ENCODE measurements around the gene DUSP2.
A peak's percentile ranks its signal among the peaks of the same experiment; 100 is the strongest.

Gene DUSP2

GRCh38 chr2:96145036-96145847 lies at the start of gene DUSP2:
Gene DUSP2, minus strand, starts transcription at chr2:96145440. Its CDS starts 86 bp downstream, at chr2:96145354.
- DNase-seq (ENCODE audit: low spot score) (peak; percentile 95), FAIRE-seq (peak; percentile 90)

- FAIRE-seq (no peak), DNase-seq (ENCODE audit: low spot score) (no peak)
Observed at GRCh38 chr2:96191937-96192670, 46.9 kb upstream of the DUSP2 start.

- FAIRE-seq (no peak), DNase-seq (ENCODE audit: low spot score) (no peak)
Observed at GRCh38 chr2:96188821-96189526, 43.7 kb upstream of the DUSP2 start.

- DNase-seq (ENCODE audit: low spot score): no peak
- no peak for FAIRE-seq
Observed at GRCh38 chr2:96186562-96186961, 41.3 kb upstream of the DUSP2 start.

GRCh38 chr2:96185516-96185915 lies 40.3 kb upstream of the DUSP2 start:
- FAIRE-seq (no peak), DNase-seq (ENCODE audit: low spot score) (no peak)

- FAIRE-seq: no peak
- no peak for DNase-seq (ENCODE audit: low spot score)
Observed at GRCh38 chr2:96184989-96185388, 39.7 kb upstream of the DUSP2 start.

- no peak for DNase-seq (ENCODE audit: low spot score)
- FAIRE-seq: no peak
Observed at GRCh38 chr2:96184188-96184587, 38.9 kb upstream of the DUSP2 start.

- no peak for DNase-seq (ENCODE audit: low spot score)
- no peak for FAIRE-seq
Observed at GRCh38 chr2:96181529-96181928, 36.3 kb upstream of the DUSP2 start.

- FAIRE-seq: no peak
Observed at GRCh38 chr2:96180521-96180920, 35.3 kb upstream of the DUSP2 start.

GRCh38 chr2:96180002-96180401 lies 34.8 kb upstream of the DUSP2 start:
- FAIRE-seq (no peak), DNase-seq (ENCODE audit: low spot score) (no peak)

More at GRCh38 chr2:96180521-96180920, 35.3 kb upstream of the DUSP2 start:
- DNase-seq (ENCODE audit: low spot score): no peak

GRCh38 chr2:96176661-96177060 lies 31.4 kb upstream of the DUSP2 start:
- FAIRE-seq: no peak
- DNase-seq (ENCODE audit: low spot score): no peak

- DNase-seq (ENCODE audit: low spot score) (no peak), FAIRE-seq (no peak)
Observed at GRCh38 chr2:96175951-96176350, 30.7 kb upstream of the DUSP2 start.

- FAIRE-seq (no peak), DNase-seq (ENCODE audit: low spot score) (peak; percentile 87)
Observed at GRCh38 chr2:96174251-96175144, 29.3 kb upstream of the DUSP2 start.

- DNase-seq (ENCODE audit: low spot score) (no peak), FAIRE-seq (no peak)
Observed at GRCh38 chr2:96171831-96172230, 26.6 kb upstream of the DUSP2 start.

GRCh38 chr2:96170626-96171025 lies 25.4 kb upstream of the DUSP2 start:
- DNase-seq (ENCODE audit: low spot score) (no peak), FAIRE-seq (no peak)

GRCh38 chr2:96169868-96170507 lies 24.7 kb upstream of the DUSP2 start:
- no peak for FAIRE-seq
- no peak for DNase-seq (ENCODE audit: low spot score)

GRCh38 chr2:96167407-96168013 lies 22.3 kb upstream of the DUSP2 start:
- DNase-seq (ENCODE audit: low spot score): no peak
- no peak for FAIRE-seq

- no peak for DNase-seq (ENCODE audit: low spot score)
Observed at GRCh38 chr2:96164459-96165184, 19.4 kb upstream of the DUSP2 start.

GRCh38 chr2:96163768-96164429 lies 18.7 kb upstream of the DUSP2 start:
- FAIRE-seq (no peak), DNase-seq (ENCODE audit: low spot score) (no peak)

More at GRCh38 chr2:96164459-96165184, 19.4 kb upstream of the DUSP2 start:
- no peak for FAIRE-seq
